Germinal center (tissue), 1 donor: ENCODE results near the gene FGFR2.

Experiments used
- DNase-seq: peaks from one replicate; pipeline ENCODE4 v3.0.0; 2012; ENCODE audit warnings: mixed read lengths, low spot score

The FGFR2 gene

DNA sequence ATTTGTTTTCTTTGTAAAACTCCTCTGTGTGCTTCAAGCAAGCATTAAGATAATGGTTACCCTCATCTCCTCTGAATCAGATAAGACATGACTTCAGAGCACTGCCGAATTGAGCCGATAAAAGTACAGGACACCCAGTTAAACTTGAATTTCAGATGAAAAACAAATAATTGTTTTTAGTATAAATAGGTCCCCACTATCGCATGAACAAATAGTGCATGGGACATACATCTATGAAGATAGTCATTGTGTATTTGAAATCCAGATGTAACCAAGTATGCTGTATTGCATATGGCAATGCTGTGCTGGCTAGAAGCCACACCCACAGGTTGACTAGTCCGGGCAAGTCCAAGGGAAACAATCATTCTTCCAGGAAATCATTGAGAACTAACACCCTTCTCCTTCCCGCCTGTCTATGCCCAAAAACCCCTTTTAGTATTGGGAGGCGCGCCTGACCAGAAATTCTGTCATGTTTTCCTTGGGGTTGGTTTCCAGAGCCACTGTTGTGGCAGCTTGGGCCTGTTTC is 12.6 kb upstream of the FGFR2 start:
- no peak for DNase-seq

DNA sequence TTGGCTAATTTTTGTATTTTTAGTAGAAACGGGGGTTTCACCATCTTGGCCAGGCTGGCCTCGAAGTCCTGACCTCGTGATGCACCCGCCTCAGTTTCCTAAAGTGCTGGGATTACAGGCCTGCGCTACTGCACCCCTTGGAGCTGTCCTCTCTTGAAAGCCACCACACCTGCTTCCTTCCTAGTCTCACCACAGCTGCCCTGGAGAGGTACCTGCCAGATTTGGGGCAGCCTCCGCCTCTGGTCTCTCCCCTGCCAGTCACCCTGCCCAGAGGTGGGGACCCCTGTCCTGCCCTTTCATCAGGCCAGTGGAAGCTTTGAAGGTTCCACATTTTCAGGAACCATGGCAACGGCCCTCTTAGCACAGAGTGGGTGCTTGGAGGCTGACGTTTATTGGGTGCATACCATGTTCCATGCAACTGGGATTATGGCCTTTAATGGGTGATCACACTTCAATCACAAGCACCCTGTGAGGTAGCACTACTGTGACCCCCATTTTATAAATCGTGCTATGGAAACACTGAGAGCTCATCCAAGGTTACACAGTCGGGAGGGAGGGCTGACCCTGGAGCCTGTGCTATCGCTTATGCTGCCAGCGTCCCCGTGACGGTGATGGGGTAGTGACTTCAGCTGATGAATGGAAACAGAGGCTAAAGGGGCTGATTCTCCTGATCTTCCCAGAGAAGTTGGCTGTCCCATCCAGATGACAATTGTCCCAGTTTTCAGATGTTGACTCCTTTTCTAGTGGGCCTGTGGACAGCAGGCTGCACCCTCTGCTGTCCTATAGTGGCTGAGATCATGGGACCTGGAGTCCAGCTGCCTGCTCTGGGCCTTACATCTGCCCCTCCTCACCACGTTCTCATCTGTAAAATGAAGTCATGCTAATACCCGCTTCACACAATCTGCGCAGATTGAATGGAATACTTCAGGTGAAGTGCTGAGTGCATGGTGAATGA is 11.5 kb upstream of the FGFR2 start:
- DNase-seq: no peak

DNA sequence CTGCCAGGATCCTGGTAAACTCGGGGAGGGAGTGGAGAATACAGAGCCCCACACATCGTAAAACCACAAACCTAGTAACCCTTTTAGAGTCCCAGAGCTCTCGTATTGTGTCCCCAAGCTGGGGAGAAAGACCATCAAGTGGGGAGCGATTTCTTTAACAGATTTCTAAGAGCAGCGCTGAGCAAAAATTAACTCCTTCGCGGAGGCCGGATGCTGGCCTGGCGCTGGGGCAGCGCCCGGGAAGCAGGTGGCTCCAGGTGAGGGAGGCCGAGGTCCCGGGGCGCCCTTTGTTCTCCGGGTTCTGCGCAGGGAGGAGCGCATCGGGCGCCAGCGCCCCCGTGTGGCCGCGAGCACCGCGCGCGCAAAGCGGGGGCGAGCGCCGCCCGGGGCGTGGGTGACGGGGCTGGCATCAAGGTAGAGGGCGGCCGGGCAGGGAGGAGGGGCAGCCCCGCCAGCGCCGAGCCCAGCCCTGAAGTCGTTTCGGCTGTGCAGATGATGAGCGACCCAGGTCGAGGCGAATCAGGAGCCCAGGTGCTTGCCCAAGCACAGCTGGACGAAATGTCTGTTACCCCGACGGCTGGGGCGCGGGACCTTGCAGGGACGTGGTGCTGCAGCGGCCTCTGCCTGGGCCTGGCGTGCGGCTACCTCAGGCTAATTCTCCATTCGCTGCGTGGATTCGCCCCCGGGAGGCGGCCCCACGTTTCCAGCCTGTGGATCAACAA is 10.4 kb upstream of the FGFR2 start:
- peak; percentile 66 for DNase-seq

DNA sequence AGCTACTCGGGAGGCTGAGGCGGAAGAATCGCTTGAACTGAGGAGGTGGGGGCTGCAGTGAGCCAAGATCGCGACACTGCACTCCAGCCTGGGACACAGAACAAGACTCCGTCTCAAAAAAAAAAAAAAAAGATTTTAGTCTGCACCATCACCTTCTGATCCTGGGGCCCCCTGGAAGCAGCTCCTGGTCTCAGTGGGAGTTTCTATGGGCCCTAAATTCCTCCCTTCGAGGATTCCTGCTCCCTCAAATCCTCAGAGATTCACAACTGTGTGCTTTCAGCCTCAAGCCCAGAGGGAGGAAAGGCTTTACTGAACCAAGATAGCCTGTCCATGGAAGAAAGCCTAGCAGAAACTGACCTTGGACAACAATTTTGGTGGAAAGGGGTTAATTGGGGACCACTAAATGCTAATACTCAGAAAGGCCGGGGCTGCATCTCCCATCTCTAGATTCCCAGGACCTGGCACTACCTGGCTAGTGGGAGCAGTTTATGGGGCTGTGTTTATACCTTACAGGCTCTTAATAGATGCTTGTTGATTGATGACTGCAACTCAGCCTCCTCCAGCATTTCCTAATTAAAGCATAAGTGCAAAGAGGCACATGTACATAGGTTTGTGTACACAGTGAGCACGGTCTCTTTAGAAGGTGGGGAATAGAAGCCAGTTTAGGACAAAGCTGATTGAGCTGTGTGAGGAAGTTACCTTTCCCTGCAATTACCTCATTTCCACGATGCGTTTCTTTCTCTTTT is 9.2 kb upstream of the FGFR2 start:
- DNase-seq: no peak

DNA sequence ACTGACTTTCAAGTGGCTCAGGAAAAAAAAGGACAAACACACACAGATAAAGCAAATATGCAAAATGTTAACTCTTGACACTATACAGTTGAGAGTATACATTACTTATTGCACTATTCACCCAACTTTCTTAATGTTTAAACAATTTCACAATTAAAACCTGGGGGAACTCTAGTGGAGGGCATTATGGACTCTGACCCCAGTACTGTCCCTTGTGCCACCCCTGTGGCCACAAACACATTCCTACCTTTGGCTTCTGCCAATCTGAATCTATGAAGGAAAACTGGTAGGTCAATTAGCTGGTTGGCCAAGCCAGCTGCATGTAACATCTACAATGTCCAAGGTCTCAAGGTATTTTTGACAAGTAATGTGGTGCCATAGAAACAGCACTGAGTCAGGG is 7.5 kb upstream of the FGFR2 start:
- DNase-seq: no peak

DNA sequence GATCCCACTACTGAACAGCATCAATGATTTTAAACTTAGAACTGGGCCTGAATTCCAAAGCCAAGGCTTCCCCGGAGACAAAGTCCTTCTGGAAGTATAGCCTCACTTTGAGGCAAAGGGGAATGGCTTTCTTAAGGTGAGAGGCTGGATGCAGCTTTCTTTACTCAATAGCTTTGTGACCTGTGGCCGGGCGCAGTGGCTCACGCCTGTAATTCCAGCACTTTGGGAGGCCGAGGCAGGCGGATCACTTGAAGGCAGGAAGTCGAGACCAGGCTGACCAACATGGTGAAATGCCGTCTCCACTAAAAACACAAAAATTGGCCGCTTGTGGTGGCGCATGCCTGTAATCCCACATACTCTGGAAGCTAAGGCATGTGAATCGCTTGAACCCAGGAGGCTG is 3.2 kb upstream of the FGFR2 start:
- DNase-seq: no peak

DNA sequence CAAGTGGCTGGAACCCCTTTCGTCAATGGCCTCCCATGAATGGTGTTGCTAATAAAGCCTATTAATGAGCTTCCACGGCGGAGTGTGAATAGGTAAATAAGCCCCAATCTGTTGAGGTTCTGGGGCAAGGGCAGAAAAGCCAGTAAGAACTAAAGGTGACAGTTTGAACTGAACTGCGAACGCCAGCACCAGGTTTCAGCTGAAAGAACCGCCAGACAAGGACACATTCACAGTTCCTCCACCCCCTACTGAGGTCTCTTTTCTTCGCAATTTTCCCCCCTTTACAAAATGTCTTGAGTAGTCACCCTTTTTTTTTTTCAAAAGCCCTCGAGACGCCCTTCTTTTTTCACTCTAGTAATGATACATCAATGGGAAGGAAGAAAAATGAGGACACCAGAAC is 2.4 kb upstream of the FGFR2 start:
- no peak for DNase-seq

DNA sequence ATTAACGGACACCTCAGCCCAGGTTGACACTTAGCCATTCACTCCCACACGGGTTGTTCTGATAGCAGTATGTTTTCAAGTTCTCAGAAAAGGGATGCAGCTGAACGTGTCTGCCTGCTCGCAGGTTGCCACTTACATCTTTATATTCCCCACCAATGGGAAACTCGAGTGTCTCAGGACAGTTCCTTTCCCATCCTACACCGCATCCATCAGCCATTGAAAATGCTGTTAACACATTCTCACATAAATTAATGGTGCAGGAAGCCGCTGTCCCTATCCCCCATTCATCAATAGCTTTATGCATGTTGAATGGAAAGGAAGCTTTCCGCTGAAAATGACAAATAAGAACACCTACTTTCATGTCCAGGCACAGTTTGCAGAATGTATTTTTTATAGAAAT is 1.7 kb upstream of the FGFR2 start:
- no peak for DNase-seq

DNA sequence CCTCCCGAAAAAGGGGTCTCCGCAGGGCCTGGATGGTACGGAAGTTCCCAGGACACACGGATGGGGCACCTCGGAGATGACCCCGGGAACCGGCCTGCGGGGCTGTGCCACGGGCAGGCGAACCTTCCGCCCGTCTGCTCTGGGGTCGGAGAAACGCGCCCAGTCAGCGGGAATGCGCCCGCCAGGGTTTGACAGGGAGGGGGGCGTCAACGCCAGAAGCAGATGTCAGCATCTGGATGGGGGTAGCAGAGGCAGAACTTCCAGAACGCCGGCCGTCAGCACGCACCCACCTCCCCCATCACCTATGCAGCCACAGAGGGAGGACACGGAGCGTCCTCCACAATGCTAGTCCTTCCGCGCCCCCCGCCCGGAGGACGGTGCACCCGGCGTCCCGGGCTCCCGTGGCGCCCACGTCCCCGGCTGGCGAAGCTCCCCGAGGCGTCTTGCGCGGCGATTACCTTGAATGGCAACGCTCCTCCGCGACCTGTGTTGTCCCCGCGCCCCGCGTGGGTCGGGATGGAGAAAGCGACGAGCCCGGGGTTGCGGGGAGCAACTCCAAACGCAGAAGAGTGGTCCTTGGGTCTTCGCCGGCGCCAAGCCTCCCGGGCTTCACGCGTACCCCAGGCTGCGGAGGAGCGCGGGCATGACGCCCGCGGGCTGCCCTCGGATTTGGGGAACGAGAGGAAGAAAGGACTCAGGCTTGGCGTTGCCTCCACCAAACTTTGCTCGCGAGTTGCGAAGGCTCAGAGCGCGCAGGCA is 561 bp downstream of the FGFR2 start:
- DNase-seq: no peak

DNA sequence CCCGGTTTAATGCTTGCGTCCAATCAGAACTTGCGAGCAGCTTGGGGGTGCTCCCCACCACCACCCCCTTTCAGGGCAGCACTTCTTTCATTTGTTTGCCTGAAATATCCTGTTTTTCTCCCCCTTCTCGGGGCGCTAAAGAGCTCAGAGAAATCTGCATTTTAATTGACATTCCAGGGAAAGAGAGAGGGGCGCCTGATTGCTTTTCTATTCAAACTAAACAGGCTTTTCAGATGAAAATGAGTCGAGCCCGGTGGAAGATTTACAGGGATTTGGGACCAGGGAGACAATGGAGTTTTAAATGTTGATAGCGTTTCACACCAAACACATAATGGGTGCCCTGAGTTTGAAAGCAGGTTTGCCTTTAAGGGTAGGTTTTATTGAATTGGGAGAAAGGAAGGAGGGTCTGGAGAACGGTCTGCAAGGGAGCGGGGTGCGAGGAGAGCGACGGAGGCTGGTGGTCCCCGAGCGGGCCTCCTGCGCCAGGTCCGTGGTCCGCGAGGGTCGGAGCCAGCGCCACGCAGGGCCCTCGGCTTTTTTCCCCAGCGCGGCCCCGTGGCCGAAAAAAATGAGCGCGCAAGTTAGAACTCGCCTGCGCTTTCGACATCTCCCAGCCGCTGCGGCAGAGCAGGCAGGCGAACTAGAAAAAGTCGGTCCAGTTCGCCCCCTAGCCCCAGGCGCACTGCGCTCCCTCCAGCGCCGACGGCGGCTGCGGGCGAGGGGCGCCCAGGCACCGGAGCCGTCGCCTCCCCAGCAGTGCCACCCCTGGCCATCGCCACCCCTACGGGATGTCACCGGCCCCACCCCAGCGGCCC is 1.3 kb downstream of the FGFR2 start:
- no peak for DNase-seq

DNA sequence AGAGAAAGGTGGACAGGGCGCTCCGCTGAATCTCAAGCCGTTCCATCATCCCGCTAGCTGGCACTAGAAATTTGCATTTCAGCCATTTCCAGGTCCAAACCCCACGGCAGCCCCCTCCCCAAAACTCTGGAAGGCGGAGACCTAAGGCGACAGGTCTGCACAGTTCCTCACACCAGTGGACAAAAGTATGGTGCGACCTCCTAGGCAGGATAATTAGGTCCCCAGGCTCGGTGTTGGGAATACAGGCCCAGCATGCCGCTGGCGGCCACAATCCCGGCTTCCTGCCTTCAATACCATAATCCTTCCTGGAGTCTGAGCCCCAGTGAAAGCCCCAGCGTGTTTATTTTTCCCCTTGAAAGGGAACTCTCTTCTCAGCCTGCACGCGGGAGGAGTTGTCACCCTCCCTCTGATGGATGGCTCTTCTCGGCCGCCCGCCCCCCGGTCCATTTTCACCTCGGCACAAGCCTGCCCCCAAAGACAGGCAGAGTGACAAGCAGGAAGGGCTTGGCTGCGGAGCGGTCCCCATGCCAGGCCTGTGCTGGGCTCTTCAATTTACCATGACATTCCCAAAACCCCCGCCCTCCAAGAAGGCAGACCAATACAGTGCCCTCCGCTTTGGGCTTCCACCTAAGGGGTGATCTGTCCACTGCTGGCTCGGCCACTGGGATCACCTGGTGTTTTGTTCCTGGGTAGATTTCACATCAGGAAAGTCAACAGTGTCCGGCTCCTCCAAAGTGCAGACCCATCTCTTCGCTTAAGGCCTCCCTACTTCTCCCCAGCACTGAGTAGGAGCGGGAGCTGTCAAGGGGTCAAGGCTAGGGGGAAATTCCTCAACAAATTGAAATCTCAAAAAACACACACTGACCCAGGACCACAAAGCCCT is 2.2 kb downstream of the FGFR2 start:
- no peak for DNase-seq

DNA sequence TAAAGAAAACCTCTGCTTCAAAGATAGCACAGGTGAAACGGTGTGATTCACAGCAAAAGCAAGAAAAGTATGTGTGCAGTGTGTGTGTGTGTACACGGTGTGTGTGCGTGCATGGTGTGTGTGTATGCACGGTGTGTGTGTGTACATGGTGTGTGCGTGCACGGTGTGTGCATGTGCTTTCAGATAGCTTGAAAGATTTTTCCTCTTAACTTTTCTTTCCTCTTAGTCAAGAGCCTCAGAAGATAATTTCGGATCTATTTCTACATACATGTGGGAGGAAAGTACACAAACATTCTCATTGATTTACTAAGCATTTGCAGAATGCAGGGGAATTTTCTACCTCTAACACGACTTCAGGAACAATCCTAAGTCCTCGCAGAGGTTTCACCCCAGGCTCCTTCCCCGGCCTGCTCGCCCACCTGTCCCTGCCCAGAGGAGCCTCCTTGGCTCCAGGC is 2.9 kb downstream of the FGFR2 start:
- DNase-seq: no peak

DNA sequence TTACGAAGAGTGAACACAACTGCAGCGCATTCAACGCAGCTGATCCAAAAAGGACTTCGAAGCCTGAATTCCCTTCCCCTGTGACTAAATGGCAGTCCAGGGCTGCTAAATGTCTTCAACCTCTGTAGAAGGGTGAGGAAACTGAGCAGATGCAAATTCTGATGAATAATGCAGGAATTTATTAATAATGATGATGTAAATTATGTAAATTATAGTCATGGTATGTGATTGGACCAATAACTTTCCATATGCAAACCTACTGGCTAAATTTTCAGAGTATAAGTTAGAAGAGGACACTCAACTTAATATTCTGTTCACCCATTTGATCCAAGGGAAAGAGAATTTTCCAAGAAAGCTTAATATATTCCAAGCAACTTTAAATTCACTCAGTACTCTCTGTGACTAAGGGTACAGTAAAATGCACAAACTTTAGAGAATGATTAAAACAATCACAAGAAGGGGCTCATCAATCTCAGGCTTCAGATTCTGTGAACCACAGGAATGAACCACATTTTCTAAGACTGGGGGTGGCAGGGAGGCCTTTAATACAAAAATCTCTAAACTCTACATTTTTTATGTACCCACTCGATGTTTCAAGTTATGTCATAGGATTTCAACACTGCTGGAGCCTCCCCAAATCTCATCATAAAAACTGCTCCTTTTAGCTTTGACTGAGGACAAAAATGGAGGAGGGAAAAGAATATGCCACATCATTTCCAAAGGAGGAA is 3.5 kb downstream of the FGFR2 start:
- no peak for DNase-seq

DNA sequence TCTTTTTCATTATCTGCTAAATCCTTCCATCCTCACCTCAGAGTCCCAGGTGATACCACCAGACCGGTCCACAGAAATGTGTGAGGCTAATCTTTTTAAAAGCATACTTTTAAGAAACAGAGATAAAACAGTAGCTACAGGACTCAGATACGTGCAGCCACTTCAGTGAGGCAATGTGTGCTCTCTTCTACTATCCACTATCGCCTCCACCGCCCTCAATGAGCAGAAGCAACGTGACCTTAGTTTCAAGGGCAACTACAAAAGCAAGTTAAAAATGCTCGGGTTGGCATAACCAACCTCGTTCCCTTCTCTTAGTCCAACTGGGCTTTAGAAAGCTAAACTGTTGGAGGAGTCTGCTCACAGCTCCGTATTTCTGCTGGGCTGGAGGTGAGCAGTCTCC is 4.2 kb downstream of the FGFR2 start:
- no peak for DNase-seq

DNA sequence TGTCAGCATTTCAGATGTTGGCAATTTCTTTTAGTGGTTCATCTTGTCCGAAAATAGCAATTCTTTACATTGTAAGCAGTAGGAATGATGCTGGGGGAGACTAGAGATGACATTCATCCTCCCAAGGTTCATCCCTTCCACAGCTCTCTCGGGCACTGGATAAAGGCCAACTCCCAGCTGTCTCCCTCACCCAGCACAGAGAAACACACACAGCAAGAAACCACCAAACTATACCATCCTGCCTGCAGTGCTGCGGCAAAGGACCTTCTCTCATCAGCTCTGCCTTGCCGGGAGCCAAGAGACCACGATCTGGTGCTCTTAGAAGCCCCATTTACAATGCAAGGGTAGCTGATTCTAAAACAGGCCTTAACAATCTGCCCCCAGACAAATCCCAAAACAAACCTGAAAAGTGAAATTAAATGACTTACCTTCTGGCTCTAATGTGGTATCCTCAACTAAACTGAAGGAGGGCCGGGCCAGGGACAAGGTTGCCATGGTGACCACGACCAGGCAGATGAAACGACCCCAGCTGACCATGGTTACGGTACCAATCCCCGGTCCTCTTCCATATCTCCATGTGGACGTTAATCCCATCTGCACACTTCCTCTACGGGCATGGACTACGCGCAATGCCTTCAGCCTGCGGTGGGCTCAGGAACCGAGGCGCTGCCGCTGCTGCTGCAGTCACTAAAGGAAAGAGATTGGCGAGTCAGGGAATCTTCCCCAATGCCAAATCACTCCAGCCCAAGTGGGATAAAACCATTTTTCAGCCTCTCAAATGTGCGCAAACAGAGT is 4.8 kb downstream of the FGFR2 start:
- DNase-seq: no peak

DNA sequence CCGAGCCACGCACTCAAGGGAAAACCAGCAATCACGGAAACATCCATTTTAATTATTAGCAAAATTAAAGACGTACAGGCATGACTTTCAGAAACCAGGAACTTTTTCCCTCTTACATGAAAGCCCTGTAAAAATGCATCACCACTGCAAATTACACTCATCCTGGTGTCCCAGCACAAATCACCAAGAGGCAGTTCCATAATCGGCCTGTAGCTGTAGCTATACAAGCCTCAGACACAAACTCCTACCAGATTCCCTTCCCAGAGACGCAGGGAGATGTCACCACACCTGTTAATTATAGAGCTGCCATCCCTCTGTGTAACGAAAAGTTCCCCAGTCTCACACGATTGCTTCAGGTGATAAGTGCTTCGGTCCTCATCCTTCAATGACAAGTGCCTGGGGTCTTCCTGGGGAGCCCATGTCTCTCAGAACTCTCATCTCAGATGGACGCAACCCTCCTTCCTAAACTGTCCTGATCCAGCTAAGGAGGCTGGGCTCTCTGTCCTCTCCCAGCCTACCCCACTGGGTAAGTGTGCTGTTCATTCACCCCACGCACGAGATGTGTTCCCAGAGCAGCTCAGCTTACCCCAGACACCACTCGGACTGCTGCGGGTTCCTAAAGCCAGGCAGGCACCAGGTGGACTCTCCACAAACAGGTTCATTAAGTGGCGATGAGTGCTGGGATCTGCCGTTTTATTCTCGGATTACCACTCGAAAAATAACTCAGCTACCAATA is 5.9 kb downstream of the FGFR2 start:
- DNase-seq: no peak

DNA sequence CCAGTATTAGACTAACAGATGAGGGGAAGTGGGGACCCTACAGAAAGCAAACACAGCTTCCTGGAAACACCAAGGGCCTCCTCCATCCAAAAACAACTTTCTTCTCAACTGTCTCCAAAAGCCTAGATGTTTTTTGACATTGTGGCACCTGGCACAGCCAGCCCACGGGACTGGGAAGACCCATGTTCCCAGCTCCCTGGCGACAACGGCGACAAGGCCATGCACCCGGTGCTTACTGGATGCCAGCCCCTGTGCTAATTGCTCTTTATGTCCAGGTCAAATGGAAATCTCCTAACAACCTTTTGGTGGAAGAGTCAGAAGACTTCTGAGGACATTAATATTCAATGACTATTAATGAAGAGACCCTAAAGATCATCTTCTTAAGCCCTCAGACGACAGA is 7.1 kb downstream of the FGFR2 start:
- no peak for DNase-seq
